Activated T-cell treated with anti-CD3 and anti-CD28 coated beads for 48 hours (primary cell): ENCODE measurements around the gene TM2D1.
"Not testable (repeated sequence)": the region's sequence is repeated elsewhere in the genome, so short reads cannot be mapped to it uniquely, and the experiment has no call there.

Experiments used
- DNase-seq: peaks from one replicate; pipeline ENCODE4 v3.0.0-alpha.2; 2020; ENCODE audit warnings: low read depth

Gene TM2D1

DNA sequence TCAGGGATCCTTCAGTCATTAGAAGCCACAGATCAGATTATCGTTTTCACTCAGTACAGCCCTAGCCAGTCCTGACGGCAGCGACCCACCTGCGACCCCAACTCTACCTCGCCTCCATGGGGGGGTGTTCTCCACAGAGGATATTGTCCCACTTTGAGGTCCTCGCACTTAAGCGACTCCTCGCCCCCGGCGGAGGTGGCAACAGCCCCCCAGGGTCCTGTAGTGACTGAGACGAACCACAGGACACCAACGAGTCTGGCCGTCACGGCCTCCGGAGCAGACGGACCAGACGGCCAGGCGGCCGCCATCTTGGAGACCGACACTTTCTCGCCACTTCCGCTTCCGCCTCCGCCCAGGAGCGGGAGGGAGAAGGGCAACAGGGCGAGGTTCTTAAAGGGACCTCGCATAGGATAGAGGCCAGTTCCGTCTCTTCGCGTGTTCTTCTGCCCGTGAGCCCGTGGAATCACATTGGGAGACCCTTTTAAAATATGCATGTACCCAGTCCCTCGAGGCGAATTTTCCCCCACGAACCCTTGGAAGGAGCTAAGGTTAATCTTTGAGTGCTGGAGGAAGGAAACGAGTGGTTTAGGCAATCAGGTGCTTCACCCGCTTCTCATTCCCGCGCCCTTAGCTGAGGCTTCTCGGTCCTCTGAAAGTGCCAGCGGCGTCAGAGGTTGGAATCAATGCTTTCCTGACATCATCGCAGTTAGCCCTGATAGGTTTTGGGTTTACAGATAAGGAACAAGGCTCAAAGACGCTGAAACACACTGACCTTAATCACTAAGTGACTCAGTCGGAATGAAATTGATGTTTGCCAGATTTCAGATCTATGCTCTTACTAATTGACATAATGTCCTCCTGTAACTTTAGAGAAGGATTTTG lies at the start of gene TM2D1:
Gene TM2D1 (minus strand): TSS at position 329 of the 882 bp plus-strand sequence. CDS start 21 bp downstream, at position 308.
- DNase-seq: peak; percentile 83

DNA sequence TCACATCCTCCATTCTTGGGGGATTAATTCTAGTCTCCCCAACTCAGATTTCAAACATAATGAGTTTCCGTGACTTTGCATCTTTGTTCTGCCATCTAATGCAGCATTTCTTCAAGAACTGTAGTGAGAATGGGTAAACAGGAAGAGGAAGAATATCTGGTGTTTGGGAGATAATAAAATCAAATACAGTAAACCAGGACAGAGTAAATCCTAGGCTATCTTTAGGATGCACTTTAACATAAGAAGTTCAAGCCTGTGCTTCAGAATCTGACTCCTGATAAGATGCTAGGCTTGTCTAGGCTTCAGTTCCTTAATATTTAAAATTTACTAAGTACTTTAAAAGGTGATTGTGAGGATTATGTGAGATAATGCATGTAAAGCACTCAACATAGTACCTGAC lies 45.2 kb upstream of the TM2D1 start:
- DNase-seq: no peak

DNA sequence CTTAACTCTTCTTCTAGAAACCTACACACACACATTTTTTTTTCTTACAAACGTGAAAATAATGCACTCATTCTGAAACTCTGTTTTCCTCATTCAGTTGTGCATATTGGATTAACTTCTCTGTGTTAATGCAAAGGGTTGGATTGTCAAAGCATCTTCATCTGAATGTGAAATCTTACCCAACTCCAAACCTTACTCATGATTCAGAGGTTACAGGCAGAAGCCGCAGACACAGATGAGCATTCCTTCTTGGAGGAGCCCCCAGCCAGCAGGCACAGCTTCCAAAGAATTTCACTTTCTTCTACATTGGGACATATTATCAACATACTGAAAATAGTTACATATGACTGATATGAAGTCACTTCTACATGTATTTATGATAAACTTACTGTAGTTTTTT lies 33.0 kb upstream of the TM2D1 start:
- DNase-seq: no peak

DNA sequence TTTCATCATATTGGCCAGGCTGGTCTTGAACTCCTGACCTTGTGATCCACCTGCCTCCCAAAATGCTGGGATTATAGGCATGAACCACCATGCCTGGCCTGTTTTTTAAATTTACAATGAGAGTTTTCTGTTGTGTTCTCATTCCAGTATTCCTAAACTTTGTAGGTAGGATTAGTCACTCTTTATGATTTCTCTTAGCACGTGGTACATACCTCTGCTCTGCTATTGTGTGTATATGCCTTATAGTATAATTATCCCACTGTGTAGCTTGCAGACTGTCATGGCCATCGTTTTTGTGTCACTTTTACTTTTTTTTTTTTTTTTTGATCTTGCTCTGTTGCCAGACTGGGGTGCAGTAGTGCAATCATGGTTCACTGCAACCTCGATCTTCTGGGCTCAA lies 31.8 kb upstream of the TM2D1 start:
- DNase-seq: no peak

DNA sequence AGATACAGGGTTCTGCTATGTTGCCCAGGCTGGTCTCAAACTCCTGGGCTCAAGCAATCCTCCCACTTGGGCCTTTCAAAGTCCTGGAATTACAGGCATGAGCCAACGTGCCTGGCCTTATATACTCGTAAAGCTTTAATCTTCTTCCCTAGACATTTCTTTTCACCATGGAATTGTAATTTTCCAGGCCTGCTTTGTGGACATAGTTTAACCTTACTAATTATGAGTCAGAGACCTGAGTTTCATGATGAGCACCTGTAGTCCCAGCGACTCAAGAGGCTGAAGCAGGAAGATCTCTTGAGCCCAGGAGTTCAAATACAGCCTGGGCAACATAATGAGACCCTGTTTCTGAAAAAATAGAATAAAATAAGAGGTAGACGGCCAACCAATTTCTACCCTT lies 29.6 kb upstream of the TM2D1 start:
- no peak for DNase-seq

DNA sequence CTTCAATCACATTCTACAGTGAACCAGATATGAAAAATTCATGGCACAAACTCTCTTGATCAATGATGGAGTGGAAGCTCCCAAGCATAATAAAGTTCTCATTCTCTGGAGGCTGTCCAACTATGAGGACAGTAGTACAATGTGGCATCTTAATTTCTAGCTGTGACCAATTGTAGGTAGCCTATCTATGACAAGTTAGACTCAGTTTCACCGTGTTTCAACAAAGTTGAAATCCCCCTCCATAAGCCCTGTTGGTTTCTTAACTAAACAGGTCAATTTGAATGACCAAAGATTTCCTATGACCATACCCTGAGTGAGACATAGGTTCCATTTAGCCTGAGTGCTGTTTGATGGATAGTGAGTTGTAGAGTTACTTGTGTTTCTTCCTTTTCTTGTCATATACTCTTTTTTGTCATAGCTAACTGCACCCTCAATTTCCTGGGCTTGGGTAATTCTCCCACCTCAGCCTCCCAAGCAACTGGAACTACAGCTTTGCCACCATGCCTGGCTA lies 29.1 kb upstream of the TM2D1 start:
- DNase-seq: no peak

DNA sequence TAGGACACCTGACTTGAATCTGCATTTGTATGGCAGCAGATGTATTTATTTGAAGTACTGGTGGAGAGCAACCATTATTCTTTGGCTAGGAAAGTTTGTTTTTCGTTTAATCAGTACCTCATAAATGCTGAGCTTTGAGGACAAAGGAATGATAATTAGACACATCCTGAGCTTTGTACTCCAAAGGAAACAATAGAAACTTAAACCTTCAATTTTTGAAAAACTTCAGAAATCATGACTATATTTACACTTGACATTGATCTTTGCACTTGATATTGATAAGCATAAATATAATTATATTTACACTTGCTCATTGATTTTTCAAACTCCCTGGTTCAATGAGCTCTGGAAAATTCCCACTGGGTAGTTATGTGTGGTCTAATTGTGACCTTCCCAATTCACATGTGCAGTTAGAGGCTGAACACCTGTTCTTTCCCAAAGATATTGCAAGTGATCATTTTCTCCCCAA lies 28.0 kb upstream of the TM2D1 start:
- DNase-seq: no peak

DNA sequence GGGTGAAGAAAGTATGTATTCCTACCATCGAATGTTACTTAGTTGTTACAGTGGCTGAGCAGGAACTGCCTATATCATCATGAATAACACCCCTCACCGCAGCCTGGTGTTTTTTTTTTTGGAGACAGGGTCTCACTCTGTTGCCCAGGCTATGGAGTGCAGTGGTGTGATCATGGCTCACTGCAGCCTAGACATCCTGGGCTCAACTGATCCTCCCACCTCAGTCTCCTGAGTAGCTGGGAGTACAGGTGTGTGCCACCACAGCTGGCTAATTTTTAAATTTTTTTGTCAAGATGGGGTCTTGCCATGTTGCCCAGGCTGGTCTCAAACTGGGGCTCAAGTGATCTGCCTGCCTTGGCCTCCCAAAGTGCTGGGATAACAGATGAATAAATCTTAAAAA lies 24.6 kb upstream of the TM2D1 start:
- no peak for DNase-seq

DNA sequence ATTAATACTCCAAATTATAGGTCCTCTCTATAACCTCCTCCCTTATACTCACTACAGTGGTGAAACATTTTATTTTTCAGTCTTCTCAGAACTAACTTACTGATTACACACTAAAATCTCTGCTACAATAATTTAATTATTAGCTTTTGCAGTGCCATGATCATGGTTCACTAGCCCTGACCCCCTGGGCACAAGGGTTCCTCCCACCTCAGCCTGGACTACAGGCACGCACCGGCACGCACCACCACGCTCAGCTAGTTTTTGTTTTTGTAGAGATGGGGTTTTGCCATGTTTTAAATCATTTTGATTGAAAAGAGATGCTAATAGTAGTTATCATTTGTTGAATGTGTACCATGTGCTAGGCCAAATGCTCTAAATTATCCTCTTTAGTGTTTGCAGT lies 23.6 kb upstream of the TM2D1 start:
- DNase-seq: no peak

DNA sequence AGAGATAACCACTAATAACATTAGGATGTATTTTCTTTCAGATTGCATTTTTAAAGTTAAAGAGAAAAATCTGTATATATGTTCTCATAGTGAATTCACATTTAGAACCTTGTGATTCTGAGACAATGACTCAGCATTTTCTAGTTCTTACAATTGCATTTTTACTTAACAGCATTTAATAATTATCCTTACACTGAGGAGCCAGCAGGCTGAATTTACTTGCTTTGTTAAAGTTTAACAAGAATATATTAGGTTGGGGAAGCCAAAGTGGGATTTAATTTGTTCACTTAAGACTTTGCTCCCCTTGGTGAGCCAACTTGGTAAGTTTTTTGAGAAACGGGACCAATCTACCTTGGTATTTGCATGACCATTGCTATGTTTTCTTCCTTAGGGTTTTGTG lies 21.9 kb upstream of the TM2D1 start:
- DNase-seq: no peak

DNA sequence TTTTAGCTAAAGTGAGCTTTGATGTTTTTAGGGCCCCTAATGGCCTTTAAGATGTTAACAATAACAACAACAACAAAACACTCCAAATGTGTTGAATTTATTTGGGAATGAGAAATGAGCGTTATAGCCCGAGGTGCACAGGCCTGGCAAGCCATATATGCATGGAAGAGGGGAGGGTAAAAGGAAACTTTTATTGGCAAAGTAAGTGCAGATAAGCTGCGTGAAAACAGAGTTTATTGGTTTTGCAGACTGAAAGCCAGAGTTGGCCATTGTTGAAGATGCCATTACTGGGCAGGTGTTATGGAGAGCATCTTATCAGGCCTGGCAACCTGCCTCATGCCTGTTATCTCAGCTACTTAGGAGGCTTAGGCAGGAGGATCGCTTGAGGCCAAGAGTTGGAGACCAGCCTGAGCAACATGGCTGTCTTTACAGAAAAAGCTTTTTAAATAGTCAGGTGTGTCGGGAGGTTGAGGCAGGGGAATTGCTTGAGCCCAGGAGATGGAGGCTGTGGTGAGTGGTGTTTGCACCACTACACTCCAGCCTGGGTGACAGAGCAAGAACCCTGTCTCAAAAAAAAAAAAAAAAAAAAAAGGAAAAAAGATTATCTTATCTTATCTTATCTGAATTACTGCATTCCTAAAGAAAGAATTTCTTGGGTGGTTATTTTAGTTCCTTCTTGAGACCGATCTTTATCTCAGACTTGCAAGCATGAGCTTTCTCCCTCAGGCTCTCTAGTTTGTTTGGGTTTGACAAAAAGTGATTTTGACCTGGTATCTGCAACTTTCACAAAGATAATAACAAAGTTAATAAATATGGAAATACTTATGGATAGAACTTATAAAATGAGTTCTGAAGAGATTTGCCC lies 19.0 kb upstream of the TM2D1 start:
- DNase-seq: no peak

DNA sequence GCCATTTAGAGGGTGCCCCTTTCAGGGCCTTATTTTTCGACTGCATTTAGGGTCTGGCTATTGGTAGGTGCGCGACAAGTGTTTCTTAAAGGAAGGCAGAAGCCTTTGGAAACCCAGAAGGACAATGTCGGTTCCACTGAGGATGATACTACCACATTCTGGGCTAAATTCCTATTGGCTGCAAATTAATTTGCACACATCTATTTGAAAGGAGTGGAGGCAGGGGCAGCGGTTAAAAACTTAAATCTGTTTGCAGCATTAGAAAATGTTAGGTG lies 18.4 kb upstream of the TM2D1 start:
- no peak for DNase-seq

DNA sequence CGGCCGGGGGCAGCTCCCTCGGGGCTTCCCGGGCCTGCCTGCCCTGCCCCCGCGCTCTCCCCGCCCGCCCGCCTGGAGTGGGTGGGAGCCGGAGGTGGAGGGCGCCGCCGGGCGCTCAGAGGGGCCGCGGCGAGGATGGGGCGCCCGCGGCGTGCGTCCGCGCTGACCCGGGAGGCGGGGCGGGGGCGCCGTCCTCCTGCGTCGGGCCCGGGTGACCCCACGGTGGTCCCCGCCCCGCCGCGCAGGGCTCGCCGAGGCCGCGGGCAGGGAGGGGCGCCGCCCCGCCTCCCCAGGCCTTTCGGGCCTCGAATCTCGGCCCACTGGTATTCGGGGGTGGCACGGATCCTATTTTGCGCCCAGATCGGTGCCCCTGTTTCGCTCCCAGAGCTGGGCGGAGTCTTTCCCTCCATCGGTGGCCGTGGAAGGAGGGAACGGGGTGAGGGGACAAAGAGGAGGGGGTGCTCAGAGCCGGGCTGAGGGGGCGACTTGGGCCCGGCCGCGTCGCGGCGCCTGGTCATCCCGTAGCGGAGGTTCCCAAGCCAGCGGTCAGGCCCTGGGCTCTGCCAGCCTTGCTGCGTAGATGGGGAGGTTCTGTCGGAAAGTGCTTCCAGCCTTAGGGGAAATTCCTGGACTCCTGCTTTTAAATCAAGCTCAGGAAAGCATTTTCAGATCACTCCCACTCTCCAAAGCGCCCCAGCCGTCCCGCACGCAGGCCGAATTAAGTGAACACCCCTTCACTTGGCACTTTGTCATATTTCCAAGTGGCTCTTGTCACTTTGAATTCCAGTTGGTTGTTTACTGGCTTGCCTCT lies 17.9 kb upstream of the TM2D1 start:
- DNase-seq: no peak

DNA sequence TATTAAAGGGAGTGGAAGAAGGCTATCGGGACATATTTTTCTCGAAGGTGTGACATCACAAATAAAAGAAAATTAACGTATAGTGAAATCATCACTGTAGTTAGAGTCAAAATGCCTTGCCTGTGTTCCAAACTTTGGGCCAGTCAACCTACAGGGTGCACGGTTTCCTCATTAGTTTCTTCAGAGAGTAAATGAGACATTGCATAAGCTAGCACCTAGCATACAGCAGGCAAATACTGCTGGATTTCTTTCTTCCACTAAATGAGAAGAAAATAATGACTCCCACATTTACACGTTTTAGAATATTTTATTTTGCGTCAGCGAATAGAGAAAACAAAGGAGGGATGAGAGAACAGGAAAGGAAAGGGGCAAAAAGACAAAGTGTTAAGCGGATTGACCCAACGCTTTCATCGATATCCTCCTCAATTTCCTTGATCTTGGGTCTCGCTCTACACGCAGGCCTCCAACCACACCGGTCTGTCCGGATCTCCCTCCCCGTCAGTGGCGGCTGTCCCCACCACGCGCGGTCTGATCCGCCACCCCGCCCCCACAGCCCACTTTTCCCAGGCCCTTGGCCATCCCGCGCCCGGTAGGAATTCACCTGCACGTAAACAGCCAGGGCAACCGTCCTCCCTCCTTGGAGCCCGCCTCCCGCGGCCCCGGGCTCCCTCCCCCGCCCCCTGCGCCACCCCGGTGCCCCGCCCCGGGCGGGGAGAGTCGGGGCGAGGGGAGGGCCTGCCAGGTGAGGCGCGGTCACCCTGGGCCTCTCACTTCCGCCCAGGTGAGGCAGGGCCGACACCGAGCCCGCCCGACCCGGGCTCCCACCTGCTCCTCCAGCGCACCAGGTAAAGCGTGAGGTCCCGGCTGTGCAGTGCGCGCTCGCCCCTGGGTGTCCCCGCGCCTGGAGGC lies 17.0 kb upstream of the TM2D1 start, which contains the start of gene PATJ:
Gene PATJ (plus strand): TSS at position 770 of the 909 bp plus-strand sequence. CDS start 20,413 bp downstream, outside the sequence.
- peak; percentile 46 for DNase-seq

DNA sequence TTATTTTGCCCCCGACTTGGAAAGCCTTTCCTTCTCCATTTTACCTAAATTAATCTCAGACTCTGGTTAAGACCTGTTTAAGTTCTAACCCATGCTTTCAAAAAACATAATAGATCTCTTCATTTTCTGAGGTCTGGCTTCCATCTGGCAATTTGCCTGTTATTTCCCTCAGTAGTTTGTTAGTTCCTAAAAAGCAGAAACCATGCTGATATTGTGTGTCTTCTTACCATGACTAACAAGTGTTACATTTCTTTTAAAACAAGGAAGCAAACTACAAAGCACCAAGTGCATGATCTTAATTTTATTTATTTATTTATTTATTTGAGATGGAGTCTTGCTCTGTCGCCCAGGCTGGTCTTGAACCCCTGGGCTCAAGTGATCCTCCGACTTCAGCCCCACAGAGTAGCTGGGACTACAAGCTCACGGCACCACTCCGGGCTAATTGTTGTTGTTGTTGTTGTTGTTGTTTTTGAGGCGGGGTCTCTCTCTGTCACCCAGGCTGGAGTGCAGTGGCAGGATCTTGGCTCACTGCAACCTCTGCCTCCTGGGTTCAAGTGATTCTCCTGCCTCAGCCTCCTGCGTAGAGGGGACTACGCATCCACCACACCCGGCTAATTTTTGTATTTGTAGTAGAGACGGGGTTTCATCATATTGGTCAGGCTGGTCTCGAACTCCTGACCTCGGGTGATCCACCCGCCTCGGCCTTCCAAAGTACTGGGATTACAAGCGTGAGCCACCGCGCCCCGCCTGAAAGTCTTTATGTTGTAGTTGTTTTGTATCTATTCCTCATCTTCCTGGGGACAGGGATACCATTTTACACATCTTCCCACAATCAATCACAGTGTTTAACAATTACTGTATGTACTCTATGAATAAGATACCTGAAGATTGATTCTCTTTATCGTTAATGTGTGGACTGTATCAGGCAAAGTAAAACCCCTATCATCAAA lies 16.1 kb upstream of the TM2D1 start:
- no peak for DNase-seq

DNA sequence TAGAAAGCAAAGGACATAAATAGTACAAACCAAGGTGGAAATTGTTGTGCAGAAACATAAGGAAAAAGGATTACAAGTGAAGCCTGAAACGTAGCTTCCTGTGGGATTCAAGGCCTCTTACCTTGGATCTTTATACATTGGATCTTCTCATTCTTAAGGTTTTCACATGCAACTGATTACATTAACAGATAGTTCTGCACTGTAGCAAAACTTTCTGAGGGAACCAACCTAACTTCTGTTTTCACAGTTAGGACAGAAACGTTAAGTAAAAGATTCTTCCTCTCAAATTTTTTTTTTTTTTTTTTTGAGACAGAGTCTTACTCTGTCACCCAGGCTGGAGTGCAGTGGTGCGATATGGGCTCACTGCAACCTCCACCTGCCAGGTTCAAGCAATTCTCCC lies 7.8 kb upstream of the TM2D1 start:
- DNase-seq: no peak

DNA sequence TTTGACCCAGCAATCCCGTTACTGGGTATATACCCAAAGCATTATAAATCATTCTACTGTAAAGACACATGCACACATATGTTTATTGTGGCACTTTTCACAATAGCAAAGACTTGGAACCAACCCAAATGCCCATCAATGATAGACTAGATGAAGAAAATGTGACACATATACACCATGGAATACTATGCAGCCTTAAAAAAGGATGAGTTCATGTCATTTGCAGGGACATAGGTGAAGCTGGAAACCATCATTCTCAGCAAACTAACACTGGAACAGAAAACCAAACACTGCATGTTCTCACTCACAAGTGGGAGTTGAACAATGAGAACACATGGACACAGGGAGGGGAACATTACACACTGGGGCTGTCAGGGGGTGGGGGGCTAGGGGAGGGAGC lies 5.7 kb upstream of the TM2D1 start:
- not testable (repeated sequence) for DNase-seq

DNA sequence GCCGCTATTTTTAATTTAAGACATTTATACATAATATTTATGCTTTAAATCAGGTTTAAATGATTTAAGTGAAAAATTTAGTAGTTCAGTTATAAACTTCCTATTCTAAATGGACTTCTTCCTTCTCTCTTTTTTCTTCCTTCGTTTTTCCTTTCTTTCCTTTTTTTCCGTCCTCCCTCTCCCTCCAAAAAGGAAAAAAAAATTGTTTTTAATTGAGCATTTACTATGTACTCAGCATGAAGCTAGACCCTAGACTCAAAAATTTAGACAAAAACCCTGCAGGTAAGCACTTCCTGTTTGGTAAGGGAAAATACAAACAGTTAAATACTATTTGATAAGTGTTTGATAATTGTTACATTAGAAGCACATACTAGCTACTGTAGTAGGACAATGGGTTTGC lies 2.6 kb upstream of the TM2D1 start:
- no peak for DNase-seq

DNA sequence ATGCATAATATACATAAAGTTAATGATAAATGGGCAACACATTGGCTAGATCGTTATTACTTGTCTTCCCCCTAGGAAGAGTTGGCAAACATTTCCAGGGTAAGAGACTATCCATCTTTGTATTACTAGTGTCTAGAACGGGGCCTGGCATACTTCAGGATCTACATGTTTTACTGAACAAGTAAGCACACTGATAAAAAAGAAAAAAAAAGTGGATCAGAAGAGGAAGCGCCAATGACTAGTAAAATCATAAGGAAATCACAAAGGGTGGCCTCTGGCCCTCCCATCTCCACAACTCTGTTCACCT lies 482 bp downstream of the TM2D1 start:
- DNase-seq: no peak
